ENCODE data around the gene SLAMF7.
"Not testable (repeated sequence)": the region's sequence is repeated elsewhere in the genome, so short reads cannot be mapped to it uniquely, and the experiment has no call there.

SLAMF7 gene

DNA sequence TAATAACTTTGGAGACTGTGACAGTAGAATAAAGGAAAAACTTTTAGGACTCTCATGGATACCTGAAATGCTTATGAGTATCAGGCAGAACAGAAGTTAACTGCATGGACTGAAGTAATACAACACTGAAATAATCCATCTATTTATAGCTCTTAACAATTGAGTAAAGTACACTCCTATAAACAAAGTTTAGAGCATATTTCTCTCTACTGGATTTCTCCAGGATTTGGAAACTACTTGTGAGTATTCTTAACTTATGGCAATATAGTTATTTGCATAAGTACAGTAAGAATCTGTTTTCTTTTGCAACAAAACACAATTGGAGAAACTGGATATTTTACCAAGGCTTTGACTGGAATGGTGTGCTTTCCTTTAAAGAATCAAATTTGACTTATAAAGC lies 17.6 kb upstream of the SLAMF7 start:
- DNase-seq: no peak

DNA sequence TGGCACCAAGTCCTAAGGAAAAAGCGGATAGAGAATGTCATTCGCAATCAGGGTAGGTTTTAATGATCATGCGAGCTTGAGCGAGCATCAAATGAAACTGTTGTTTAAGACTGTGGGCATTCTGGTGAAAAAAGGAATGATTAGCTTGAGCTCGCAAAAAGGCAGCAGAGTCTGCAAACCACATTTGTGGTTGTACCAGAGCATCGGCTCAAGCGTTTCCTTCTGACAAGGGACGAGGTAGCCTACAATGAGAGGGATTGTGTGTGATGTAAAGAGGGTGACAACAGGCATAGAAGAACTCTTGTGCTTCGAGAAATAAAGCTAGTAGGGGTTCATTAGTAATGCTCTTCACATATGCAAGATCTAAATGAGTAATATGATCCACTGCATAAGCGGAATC lies 16.3 kb upstream of the SLAMF7 start:
- no peak for DNase-seq

DNA sequence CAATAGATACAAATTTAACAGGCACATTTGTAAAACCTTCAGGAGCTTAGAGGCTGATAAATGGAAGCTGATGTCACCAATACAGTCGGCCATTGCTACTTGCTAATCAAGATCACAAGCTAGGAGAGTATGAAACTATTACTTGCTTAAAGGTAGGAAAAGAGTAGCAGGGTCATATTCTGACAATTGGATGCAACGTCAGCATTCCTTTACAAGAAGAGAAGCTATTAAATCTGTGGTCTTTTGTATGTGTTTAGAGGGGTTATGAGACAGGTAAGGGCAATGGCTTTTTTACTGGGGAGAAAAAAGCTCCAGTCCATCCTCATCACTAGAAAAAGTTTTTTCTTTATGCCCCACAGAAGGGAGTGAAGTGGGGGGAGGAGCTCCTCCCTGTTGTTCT lies 15.7 kb upstream of the SLAMF7 start:
- DNase-seq: no peak

DNA sequence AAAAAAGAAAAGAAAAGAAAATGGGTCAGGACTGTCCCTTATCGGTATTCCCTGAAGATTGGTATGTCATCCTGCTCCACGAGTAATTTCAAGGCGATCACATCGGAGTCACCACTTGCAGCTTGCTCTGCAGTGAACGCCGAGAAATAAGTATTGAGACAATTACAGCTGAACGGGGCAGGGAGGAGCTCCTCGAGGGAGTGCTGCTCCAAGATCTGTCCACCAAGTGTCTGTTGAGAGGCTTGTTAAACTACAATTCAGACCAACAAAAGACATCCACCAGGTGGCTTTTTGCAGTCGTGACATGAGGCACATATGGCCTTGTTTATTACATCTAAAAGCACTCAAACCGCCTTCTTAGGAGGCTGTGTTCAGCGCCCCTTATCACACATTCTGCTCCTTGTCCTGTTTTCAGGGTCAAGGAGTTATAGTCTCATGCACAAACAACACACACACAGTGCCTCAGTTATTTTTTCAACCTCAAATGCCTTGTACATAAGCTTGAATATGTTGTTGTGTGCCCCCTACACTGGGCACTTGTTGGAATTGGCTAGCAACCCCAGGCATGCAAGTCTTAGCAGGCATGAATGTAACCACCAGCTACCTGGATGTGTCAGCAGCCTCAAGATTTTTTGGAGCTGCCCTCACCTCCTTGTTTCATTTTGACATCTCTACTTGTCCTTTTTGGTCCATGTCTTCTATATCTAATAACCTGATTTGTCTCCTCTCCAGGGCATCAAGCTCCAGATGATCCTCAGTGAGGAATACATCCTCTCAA lies 14.4 kb upstream of the SLAMF7 start:
- no peak for DNase-seq

DNA sequence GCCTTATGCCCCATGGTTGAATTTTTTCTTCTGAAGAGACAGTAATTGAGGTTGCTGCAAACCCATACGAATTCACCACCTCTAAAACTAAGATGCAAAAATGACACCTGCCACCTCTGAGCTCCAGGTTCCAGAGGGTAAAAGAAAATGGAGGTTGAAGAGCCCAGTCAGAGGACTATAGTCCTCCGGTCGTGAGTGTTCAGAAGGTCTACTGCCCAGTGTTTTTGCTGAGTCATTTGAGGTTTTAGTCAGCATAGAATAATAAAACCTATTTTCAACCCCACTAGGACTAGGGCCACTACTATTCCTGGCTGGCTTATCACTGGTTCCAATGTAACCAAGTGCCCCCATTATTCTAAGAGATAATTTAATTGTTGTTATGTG lies 12.9 kb upstream of the SLAMF7 start:
- no peak for DNase-seq

DNA sequence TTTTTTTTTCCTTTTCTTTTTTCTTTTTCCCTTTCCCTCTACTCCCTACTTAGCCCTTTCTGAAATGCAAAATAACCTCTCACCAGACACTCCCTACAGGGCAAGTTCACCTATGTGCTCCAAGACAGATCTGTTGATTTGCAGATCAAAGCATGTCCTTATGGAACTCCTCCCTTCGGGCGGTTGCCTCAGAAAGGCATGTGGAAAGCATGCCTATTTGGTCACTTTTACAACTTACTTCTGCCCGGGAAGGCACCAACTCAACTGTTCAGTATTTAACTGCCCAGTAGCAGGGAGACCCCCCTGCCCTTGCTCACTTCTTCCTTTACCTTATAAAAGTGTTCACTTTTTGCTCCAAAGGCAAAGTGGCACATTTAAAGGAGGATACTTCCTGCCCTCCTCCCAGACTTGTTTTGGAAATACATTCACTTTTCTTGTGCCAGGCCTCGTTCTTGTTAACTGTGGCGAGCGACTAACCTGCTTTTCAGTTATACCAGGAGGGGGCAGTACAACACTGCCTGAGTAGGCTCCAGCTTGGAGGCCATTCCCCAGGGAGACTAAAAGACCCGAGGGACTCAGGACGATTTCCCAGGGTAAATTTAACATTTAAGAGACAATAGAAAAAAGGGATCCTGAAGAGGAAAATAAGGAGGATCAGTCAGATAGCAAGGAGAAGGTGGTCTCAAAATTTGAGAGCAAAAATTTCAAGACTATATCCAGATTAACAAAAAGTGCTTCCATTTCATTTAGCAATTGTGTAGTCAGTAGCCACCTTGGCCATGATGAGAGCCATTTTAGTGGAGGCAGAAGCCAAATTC lies 12.3 kb upstream of the SLAMF7 start:
- DNase-seq: peak; percentile 41

DNA sequence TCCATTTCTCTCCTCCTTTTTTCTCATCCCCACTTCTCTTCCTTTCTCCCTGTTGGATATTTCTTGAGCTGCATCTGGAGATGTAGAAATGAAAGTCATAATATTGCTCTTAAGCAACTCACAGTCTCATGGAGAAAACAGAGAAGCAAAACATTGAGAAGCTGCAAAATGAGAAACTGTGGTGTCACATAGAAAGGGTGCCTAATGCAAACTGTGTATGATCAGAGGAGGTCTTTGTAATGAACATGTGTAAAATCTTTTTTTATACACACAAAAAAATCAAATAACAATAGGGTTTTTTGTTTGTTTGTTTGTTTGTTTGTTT lies 11.8 kb upstream of the SLAMF7 start:
- no peak for DNase-seq

DNA sequence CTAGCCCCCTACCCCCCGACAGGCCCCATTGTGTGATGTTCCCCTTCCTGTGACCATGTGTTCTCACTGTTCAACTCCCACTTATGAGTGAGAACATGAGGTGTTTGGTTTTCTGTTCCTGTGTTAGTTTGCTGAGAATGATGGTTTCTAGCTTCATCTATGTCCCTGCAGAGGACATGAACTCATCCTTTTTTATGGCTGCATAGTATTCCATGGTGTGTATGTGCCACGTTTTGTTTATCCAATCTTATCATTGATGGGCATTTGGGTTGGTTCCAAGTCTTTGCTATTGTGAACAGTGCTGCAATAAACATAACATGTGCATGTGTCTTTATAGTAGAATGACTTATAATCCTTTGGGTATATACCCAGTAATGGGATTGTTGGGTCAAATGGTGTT lies 7.5 kb upstream of the SLAMF7 start:
- not testable (repeated sequence) for DNase-seq

DNA sequence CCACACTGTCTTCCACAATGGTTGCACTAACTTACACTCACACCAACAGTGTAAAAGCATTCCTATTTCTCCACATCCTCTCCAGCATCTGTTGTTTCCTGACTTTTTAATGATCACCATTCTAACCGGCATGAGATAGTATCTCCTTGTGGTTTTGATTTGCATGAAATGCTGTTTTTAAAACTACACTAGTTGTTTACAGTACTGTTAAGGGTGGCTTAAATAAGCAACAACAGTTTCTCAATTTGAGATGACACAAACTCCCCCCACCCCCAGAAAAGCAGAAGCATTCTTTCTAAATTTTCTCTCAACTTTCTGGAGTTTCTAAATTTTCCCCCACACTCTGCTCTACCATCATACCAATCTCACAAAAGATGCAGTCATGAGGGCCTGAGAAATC lies 7.1 kb upstream of the SLAMF7 start:
- DNase-seq: no peak

DNA sequence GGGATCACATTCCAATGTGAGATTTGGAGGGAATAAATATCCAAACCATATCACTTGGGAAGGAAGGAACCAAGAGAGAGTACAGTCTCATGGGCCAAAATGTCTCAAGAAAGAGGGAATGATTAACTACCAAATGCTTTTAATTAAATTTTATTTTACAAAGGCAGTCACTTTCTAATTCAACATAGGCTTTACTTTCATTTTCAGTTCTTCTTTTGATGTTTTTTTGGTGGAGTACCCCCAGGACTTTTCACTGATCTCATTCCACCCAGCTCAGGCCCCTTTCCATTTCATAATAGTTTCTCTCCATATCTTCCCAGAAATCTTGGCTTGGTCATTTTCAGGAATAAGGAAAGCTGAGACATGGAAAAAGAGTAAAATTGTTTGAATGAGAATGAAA lies 5.1 kb upstream of the SLAMF7 start:
- no peak for DNase-seq

DNA sequence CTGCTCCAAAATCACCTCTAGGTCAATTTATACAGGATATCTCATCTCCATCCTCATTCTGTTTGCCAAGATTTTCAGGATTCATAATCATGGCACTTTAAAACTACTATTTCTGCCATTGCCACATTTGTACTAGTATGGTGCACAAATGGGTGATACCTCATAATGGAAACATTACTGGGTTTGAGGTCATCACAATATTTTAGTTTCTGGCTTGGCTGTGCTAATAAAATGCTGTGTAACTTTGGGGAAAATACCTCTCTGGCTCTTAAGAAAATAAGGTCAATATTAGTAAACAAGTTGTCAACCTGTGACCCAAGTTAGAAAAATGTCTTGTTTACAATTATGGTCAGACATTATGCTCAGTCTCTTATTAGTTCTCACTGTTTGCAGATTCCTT lies 4.7 kb upstream of the SLAMF7 start:
- DNase-seq: no peak

DNA sequence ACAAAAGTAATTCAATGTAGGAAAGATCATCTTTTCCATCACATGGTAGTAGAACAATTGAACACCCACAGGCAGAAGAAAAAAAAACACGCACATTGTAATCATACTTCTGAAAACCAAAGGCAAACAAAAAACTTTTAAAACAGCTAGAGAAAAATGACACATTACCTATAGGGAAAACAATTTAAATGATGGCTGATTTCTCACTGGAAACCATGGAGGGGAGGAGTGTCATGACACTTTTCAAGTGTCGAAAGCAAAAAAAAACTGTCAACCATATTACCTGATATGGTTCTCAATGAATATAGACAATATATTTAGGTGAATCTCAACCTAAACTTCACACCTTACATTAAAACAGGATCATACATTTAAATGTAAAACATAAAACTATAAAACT lies 776 bp upstream of the SLAMF7 start:
- DNase-seq: no peak

DNA sequence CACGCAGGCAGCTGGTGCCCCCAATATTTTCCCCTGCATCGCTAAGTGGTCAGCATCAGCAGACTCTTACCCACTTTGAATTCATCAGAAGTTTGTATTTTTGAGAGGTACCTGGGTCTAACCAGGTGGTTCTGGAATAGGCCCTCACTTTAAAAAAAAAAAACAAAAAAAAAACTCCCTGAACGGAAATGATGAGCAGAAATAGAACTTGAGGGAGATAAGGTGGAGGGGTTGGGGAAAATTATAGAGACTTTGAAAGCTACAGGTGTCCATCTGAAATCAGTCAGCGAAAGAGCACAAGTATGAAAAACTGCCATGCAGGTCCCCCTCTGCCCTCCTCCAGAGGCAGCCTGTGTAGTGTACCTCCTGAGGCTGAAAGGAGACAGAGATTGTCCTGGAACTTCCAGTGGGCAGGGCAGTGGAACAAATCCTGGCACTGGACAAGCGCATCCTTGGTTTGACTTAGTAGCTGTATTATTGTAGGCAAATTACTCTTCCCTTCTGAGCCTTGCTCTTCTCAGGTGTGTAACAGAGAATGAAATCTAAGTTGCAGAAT lies 1.2 kb downstream of the SLAMF7 start:
- DNase-seq: no peak

DNA sequence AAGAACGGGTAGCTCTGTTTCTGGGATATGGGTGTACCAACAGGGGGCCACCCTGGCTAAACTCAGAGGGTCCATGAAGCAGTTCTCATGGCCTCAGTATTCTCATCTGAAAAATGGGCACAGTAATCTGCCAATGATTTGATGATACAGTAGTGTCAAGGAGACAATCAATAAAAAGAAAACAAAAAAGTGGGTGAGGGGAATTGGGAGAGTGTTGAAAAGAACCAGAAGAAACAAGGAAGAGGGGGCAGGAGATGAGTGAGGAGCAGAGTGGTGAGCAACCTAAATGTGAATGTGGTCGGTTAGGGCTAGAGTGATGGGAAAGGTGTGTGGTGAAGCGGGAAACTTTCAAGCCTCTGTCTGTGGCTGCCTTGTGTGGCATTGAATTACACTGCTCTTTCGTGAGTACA lies 2.0 kb downstream of the SLAMF7 start:
- DNase-seq: no peak

DNA sequence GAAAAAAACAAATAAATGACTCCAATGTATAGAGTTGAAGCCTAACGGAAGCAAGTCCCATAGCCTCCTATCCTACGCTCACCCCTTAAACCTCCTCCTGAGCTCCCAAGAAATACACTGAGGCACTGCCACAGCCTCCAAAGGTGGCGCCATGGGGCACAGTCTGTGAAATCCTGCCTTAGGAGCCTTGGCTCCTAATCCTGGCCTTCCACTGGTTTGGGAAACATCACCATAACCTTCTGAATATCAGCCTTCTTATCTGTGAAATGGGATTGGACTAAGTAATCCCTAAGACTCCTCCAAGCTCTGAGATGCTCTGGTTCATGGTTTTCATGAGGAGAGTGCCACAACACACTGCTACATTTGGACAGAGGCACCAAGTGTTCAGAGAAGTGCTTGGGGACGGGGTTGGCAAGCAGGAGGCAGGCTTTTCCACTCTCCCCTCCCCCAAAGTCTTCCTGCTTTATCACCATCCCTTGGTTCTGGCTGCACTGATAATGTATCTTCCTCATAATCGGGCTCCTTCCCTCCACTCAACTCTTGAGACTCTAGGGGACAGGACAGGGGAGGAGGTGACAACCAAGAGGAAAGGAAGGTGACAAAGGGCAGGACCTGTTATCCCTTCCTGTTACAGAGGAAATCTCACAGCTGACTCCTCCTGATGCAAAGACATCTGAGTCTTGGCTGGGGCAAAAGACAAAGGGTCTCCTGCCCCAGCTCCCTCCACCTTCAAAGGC lies 2.7 kb downstream of the SLAMF7 start:
- no peak for DNase-seq

DNA sequence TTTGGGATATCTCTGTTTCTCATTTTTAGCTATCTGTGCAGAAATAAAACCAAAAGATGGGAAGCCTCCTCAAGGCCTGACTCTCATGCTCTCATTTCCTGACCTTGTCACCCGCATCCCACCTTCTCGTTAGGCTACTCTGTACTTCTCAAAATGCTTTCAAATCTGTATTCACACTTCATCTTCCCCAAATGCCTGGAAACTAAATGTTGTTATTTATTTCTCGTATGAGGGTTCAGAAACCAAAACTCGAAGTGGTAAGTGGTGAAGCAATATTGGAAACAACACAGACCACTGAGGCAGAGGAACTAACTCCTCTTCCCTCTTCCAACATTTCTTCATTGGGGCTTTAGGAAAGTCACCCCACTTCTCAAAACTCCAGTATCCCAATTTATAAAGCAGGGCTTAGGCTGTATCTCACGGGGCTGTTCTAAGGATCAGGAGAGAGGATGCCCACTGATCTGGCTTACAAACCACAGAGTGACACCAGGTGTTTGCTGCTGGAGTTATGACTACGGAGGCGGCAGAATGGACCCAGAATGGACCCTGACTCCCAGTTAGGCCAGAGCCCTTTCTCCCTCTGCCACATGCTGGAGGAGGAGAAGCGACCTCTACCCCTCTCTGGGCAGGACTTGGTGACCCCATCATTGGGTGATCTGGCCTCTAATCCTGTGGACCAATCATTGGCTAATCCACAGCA lies 3.5 kb downstream of the SLAMF7 start:
- no peak for DNase-seq

DNA sequence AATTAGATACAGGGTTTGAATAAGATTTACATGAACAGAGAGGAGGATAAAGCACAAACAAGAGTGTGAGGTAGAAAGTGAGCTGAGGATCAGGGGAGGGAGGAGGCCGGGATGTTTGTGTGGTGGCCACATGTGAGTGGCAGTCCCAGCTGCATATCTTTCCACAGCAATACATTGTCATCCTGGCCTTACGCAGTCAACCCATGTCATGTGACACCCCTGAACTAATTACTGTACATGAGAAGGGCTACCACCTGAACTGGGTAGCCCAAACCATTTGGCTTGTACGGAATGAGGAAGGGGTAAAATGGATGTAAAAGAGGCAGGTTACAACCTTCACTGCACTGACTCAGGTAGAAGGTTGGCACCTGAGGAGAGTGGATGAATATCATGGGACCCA lies 4.2 kb downstream of the SLAMF7 start:
- DNase-seq: no peak

DNA sequence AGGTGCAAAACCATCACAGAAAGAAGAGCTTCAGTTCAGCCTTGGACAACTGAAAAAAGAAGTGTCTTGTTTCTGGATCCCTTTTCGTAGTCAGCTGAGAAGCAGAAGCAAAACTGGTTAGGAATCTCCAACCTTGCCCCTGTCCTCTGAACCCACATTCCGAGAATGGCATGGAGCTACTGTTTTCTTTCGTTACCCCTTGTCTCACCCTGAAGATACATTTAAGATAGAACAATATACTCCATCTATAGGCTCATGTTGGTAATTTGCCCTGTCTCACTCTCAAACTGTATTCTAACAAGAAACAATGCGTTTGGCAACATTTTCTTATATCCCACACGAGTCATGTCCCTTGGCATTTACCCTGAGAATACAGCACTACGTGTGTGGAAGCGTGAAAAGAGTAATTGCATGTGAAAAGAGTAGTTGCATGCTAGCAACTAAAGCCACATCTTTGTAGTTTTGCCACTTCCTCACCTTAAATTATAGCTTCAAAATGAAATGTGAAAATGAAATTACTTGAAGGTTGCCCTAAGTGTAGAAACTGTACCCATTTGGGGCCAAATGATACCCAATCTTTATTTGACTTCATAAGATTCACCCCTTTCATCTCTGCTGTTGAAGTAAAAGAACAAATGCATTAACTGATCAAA lies 5.3 kb downstream of the SLAMF7 start:
- no peak for DNase-seq

DNA sequence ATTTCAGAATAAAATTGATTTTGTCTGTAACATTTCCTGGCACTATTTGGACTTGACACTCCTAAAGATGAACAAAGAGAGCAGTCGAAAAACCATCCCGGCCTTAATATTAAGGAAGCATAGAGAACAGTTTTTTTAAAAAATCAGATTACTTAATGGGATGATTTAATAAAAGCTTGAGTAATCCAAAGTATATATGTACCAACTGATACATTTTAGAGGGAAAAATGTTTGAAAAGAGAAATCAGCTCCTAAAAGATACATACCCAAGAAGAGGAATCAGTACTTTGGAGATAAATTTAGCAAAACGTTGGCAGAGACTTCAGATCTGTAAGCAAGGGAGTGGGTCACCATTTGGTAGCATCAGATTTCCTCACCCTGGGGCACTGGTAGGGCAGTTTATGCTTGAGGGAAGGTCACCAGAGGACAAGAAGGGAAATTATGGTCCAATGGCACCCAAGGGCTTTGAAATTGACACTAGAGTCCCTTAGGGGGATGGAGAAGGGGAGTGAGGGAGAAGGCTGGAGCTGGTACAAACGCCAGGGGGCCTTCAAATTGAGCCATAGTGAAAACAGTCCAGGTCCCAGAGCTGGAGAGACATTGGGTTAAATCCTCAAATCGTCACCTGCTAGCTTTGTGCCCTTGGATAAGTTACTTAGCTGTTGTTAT lies 5.9 kb downstream of the SLAMF7 start:
- no peak for DNase-seq

DNA sequence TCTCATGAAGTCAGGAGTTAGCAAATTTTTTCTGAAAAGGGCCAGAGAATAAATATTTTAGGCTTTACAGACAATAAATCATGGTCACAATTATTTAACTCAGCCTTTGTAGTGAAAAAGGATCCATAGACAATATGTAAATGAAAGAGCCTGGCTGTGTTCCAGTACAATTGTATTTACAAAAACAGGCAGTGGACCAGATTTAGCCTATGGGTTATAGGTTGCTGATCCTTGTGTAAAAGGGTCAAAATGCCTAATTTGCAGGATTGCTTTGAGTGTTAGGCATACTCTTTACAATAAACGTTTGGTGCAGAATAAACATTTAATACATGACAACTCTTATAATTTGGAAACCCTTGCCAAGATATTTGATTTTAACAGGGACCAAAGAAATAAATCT lies 6.5 kb downstream of the SLAMF7 start:
- DNase-seq: no peak

DNA sequence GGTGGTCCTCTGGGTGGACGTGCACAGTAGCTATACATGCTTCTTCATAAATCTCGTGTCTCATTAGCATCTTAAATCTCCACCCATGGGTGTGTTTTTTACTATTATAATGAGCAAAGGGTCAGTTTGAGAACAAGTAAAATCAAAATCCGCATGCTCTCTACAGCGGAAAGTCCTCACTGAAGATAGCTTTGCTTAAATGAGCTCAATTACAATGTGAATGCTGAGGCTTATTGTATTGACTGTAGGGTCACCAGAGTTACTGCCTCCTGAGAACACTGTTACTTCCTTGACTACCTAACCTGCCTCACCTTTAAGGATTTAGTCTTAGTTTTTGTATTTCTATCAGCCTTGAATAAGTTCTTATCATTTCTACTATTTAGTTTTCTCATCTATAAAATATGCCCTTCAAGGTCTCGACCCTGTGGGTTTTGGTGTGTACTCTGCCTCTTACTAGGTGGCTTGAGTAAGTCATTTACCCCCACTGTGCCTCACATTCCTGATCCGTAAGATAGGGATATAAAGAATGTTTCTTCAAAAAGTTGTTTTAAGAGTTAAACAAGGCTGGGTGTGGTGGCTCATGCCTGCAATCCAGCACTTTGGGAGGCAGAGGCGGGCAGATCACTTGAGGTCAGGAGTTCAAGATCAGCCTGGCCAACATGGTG lies 7.9 kb downstream of the SLAMF7 start:
- DNase-seq: no peak

All from effector CD8-positive, alpha-beta T cell (primary cell).